Activated CD4-positive, alpha-beta memory T cell treated with anti-CD3 and anti-CD28 coated beads for 36 hours (primary cell): ENCODE data around the gene AJUBA. TPM values are rescaled to one million over a fixed set of nuclear protein-coding genes. Genes with fewer than 3 reads are reported as not detected.
"Not testable (repeated sequence)": the region's sequence is repeated elsewhere in the genome, so short reads cannot be mapped to it uniquely, and the experiment has no call there.

ENCODE experiments used
- CTCF ChIA-PET: fragments of 350-600 bp; sonication (Branson Sonifier 250); formaldehyde crosslinking; loops from one replicate; lab custom pipeline; 2021; ENCODE audit warnings: antibody characterized with exemption, inconsistent platforms; lab: Charles Lee
- POLR2A ChIA-PET: fragments of 350-600 bp; sonication (Branson Sonifier 250); formaldehyde crosslinking; loops from one replicate; lab custom pipeline; 2021; ENCODE audit warnings: antibody characterized with exemption; lab: Charles Lee
- DNase-seq: peaks from one replicate; pipeline ENCODE4 v3.0.0-alpha.2; 2020
- H3K27ac Mint-ChIP-seq: one replicate; pipeline ENCODE4 v1.8.0; 2021; ENCODE audit warnings: mixed read lengths
- H3K27me3 Mint-ChIP-seq: one replicate; pipeline ENCODE4 v1.8.0; 2021; ENCODE audit warnings: mixed read lengths
- H3K36me3 Mint-ChIP-seq: one replicate; pipeline ENCODE4 v1.8.0; 2021; ENCODE audit warnings: mixed read lengths
- H3K4me1 Mint-ChIP-seq: one replicate; pipeline ENCODE4 v1.8.0; 2021; ENCODE audit warnings: low read depth, mixed read lengths
- H3K4me3 Mint-ChIP-seq: one replicate; pipeline ENCODE4 v1.8.0; 2021; ENCODE audit warnings: mild to moderate bottlenecking, mixed read lengths
- H3K9me3 Mint-ChIP-seq: one replicate; pipeline ENCODE4 v1.8.0; 2021; ENCODE audit warnings: mixed read lengths
- intact Hi-C: fragments of 100-400 bp; cut with micrococcal nuclease; formaldehyde crosslinking; loops from one replicate; pipeline ENCODE4 v1.15.1; 2023
- total RNA-seq, 2 experiments: library from RNA; stranded (reverse); gene quantifications; one replicate each; pipeline ENCODE4 v1.2.3, GENCODE V29; 2021

Gene AJUBA
- total RNA-seq, 2 experiments from 2014 or later = 1.5 to 1.7 TPM

DNA sequence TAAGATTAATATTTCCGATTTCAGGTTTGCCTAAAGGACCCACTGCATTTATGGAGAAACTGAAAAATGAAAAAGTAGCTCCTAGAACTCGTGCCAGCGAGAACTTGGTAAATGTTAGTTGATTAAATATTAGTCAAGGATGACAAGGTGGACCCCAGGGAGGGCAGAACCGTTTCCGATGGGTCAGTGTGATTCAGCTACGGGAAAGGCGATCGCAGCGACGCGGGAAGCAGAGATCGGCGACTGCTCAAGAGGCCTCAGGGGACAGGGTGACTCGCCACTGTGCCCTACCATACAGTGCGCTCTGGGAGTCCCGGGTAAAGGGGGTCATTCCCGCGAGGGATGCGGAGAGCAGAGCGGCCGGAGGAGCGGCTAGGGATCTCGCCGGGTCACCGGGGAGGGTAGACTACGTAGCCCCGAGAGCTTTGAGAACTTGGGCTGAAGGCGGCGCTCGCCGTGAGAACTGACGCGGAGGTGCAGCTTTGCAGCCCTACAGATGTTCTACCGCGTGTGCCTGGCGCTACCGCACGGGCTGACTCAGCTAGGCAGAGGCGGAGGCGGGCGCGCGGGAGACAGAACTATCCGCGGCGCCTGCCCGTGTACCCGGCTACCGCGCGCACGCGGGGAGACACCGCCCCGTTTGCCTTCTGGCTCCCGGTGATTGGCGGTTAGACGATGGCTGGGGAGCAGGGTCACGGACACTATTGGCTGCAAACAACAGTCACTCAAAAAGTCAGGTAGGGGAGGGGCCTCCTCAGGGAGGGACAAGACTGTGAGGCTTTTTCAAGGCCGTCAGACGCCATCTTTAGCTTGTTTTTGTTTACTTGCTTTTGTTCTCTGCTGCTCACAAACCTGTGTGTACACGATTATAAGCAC, 24.4 kb upstream of the AJUBA start:
- Mint-ChIP-seq H3K36me3 (peaks cover 2% of the 10 kb centered on the region), H3K4me3 (peak overlapping the region; percentile 94), H3K27ac (peak overlapping the region; percentile 96), H3K27me3 (no peaks in the 10 kb centered on the region), H3K4me1 (peaks cover 33% of the 10 kb centered on the region), H3K9me3 (no peaks in the 10 kb centered on the region)
- ChIA-PET CTCF (interaction anchor here (0.6 to 4.1 kb wide), 30 partner anchors 8 to 446 kb away, joined by 3 to 68 read pairs (median 4); partner anchors contain the start of genes ABHD4, AJUBA, CDH24 and PRMT5), POLR2A (interaction anchor here (0.5 to 2.5 kb wide), 20 partner anchors 8 to 321 kb away, joined by 3 to 37 read pairs (median 3); partner anchors contain the start of genes ACIN1, AJUBA, C14orf119 and HAUS4)
- DNase-seq = peak; percentile 99
- intact Hi-C loops = loop anchor here (1.0 kb wide), 5 partner anchors 22 to 89 kb away; partner anchors contain the start of genes ACIN1, C14orf119 and PRMT5

DNA sequence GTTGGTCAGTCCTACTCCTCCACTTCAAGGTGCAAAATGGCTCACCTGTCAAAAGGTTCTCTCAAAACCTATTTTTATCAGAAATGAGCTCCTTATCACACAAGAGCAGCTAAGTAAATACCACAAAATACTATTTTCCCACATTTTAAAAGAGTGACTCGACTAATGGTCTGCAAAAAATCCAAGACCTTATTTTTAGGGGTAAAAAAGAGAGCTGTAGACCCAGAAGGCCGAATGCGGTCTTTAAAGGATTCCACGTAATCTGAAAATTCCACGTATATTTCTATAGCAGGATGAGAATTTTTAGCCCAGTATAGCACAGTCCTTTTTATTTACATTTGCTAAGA, 23.8 kb upstream of the AJUBA start:
- no peak for DNase-seq
- Mint-ChIP-seq H3K4me3 (peak overlapping the region; percentile 94), H3K27ac (peak overlapping the region; percentile 96), H3K4me1 (peaks cover 33% of the 10 kb centered on the region), H3K36me3 (peaks cover 2% of the 10 kb centered on the region), H3K9me3 (no peaks in the 10 kb centered on the region), H3K27me3 (no peaks in the 10 kb centered on the region)
- CTCF ChIA-PET = interaction anchor here (0.6 to 4.1 kb wide), 19 partner anchors 10 to 446 kb away, joined by 3 to 68 read pairs (median 7); partner anchors contain the start of genes AJUBA, CDH24 and PRMT5
- POLR2A ChIA-PET = interaction anchor here (0.8 to 2.5 kb wide), 14 partner anchors 10 to 316 kb away, joined by 3 to 37 read pairs (median 4); partner anchors contain the start of genes ACIN1, C14orf119, HAUS4 and OXA1L
- intact Hi-C loops = no loop called here

DNA sequence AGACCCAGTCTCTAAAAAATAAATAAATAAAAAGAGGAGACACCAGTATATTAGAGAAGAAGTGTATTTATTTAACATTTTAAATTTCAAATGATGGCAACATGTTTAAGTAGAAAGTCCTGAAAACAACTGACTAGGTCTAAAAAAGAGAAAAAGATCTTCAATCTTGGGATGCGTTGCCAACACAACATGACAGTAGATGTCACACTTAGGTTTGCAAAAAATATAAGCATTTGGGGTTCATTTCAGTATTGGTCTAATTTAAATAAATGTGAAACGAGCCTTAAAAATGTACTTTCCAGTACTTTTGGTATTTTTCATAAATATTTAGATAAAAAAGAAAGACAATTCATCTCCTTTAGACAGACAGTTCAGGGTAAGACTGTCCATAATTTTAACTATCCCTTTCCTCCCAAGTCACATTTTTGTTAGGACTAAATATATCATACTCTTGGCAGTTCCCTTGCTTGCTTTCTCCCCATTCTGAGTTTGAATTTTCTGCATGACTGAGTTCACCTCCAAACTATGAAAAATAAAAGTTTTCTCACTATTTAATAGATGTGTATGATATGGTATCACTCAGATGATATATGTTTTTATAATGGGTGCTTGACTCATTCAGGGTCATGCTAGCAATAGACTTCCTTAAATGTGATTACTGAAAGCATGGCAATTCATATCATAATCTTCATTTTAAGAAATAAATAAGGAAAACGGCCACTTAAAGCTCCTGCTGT, 23.3 kb upstream of the AJUBA start:
- peaks cover 39% of the 10 kb centered on the region for H3K4me1 Mint-ChIP-seq
- CTCF ChIA-PET = interaction anchor here (0.7 to 4.1 kb wide), 15 partner anchors 10 to 445 kb away, joined by 3 to 68 read pairs (median 9); partner anchors contain the start of genes AJUBA, CDH24 and PRMT5

DNA sequence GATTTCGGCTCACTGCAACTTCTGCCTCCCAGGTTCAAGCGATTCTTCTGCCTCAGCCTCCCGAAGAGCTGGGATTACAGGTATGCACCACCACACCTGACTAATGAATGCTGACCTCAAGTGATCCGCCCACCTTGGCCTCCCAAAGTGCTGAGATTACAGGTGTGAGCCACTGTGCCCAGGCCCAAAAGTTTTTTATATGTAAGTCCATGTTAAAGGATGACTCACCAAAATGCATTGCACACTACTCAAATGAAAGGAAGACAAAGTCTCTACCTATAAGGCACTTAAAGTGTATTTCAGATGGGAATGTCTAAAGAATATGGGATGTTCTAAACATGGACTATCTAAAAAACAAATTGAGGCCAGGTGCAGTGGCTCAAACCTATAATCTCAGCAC, 21.9 kb upstream of the AJUBA start:
- intact Hi-C loops, H3K9me3 Mint-ChIP-seq, DNase-seq, H3K27ac Mint-ChIP-seq, POLR2A ChIA-PET, H3K4me3 Mint-ChIP-seq, H3K27me3 Mint-ChIP-seq, H3K36me3 Mint-ChIP-seq: not testable (repeated sequence)
- CTCF ChIA-PET = interaction anchor here (1.0 kb wide), 1 partner anchor 9 kb away, joined by 3 read pairs; no protein-coding TSS in a partner anchor
- peaks cover 35% of the 10 kb centered on the region for H3K4me1 Mint-ChIP-seq

More for the DNA sequence above, 23.3 kb upstream of the AJUBA start:
- H3K27me3 Mint-ChIP-seq = no peaks in the 10 kb centered on the region
- intact Hi-C loops = no loop called here
- H3K27ac Mint-ChIP-seq = peak overlapping the region; percentile 96
- DNase-seq = no peak
- POLR2A ChIA-PET = interaction anchor here (0.8 to 2.5 kb wide), 9 partner anchors 10 to 317 kb away, joined by 3 to 37 read pairs (median 5); partner anchors contain the start of genes HAUS4, OXA1L and PSMB5
- peak overlapping the region; percentile 94 for H3K4me3 Mint-ChIP-seq
- peaks cover 2% of the 10 kb centered on the region for H3K36me3 Mint-ChIP-seq
- H3K9me3 Mint-ChIP-seq = no peaks in the 10 kb centered on the region

DNA sequence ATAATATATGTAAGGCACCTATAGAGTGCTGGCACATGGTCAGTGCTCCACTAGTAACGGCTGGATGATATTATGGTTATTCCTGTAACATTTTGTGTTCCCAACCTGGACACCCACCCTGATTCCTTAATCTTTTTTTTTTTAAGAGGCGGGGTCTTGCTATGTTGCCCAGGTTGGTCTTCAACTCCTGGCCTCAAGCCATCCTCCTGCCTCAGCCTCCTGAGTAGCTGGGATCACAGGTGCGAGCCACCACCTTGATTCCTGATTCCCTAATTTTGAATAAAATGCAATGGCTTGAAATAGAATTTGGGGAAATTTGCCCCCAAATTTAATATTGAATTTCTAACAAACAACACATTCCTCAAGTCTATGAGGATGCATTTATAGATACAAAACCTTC, 20.2 kb upstream of the AJUBA start:
- H3K36me3 Mint-ChIP-seq = peaks cover 2% of the 10 kb centered on the region
- H3K4me3 Mint-ChIP-seq = no peak overlapping the region
- H3K4me1 Mint-ChIP-seq = peaks cover 24% of the 10 kb centered on the region
- ChIA-PET POLR2A (interaction anchor here (0.6 to 0.9 kb wide), 2 partner anchors 15 kb away, joined by 4 to 5 read pairs; no protein-coding TSS in a partner anchor), CTCF (interaction anchor here (1.7 kb wide), 1 partner anchor 66 kb away, joined by 6 read pairs; no protein-coding TSS in a partner anchor)
- no peaks in the 10 kb centered on the region for H3K9me3 Mint-ChIP-seq
- DNase-seq = no peak
- H3K27me3 Mint-ChIP-seq = no peaks in the 10 kb centered on the region
- no peak overlapping the region for H3K27ac Mint-ChIP-seq
- intact Hi-C loops = no loop called here

DNA sequence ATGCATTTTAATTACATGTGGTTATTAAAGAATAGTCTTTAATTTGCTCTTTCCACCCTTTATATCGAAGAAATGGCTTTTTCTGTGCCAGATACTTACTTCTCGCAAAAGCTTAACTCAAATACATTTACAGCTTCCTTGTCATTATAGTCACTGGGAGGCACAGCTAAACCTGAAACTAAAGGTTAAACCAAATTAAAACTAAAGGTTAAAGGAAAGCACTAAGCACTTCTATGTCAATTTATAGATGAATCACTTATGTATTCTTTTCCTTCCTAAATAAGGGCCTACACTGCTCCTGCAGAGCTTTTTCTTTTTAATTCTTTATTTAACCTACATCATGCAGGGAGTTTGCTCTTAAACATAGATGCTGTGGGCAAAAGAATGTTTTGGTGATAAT, 18.5 kb upstream of the AJUBA start:
- no peak for DNase-seq
- no peaks in the 10 kb centered on the region for H3K27me3 Mint-ChIP-seq
- POLR2A ChIA-PET = no interaction called here
- H3K27ac Mint-ChIP-seq = no peak overlapping the region
- no peaks in the 10 kb centered on the region for H3K36me3 Mint-ChIP-seq
- H3K4me3 Mint-ChIP-seq = no peak overlapping the region
- CTCF ChIA-PET = interaction anchor here (1.0 to 2.2 kb wide), 6 partner anchors 11 to 68 kb away, joined by 4 to 18 read pairs (median 5); partner anchors contain the start of genes AJUBA and CDH24
- peaks cover 12% of the 10 kb centered on the region for H3K4me1 Mint-ChIP-seq
- no peaks in the 10 kb centered on the region for H3K9me3 Mint-ChIP-seq
- intact Hi-C loops = no loop called here

DNA sequence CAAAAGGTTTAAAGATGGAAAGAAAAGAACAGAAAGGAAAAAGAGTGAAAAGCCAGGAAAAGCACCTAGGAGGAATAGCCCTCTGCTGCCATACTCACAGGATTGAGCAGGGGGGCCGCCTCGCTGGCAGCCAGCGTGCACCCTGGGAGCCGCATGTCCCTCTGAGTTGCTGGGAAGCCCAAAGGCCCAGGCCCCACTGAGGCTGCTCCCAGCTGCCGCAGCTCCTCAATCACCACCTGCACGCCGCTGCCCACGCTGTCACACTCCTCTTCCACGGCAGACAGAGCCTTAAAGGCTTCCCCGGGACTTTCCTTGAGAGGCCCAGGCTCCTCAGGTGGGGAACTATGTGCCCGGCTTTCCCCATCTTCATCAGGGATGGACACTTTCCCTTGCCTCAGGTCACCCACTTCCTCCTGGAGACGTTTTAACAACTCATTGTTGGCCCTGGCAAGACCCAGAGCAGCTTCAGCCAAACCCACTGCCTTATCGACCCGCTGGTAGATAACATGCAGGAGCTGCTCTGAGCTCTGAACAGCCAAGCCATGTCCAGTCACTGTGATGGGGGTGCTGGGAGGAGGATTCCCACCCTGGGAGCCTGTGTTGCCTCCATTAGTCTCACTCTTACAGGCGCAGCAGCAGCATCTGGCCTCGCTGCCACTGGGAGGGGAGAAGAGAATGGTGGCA, 16.1 kb upstream of the AJUBA start:
- Mint-ChIP-seq H3K27me3 (no peaks in the 10 kb centered on the region), H3K27ac (no peak overlapping the region), H3K9me3 (no peaks in the 10 kb centered on the region), H3K36me3 (no peaks in the 10 kb centered on the region), H3K4me1 (peaks cover 9% of the 10 kb centered on the region), H3K4me3 (no peak overlapping the region)
- no peak for DNase-seq
- intact Hi-C loops = no loop called here
- ChIA-PET CTCF (interaction anchor here (1.0 to 18.3 kb wide), 4 partner anchors 9 to 62 kb away, joined by 3 to 839 read pairs (median 17); partner anchors contain the start of genes AJUBA and CDH24), POLR2A (no interaction called here)

DNA sequence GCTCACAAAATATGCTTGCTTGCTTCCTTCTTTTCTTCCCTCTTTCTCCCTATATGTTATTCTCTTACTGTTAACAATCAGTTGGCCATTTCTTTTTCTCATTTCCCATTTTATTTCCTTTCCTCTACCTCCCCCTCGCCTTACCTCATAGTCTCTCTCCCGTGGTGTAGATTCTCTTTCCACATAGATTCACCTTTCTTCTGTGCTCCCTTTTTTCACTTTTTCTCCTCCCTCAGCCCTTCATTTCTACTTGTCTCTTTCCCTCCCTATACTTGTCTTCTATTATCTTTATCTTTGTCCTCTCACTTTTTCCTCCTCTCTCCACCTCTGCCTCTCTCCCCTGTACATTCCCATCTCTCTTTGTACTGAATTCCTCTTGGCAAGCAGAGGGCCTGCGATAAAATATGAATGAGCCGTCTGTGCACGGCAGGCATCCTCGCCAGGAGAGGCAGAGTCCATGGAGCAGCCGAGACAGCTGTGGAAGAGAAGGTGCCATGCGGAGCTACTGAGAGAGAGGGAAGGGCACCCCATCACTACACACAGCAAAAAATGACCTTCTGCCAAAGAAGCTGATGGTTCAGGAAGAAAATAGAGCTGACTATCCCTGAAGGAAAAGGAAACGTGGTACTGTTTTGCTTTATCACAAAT, 15.4 kb upstream of the AJUBA start:
- H3K36me3 Mint-ChIP-seq = no peaks in the 10 kb centered on the region
- no peak for DNase-seq
- no peak overlapping the region for H3K27ac Mint-ChIP-seq
- no peak overlapping the region for H3K4me3 Mint-ChIP-seq
- ChIA-PET POLR2A (no interaction called here), CTCF (interaction anchor here (1.0 to 18.3 kb wide), 4 partner anchors 10 to 62 kb away, joined by 4 to 839 read pairs (median 50); partner anchors contain the start of genes AJUBA and CDH24)
- no peaks in the 10 kb centered on the region for H3K27me3 Mint-ChIP-seq
- intact Hi-C loops = no loop called here
- peaks cover 9% of the 10 kb centered on the region for H3K4me1 Mint-ChIP-seq
- H3K9me3 Mint-ChIP-seq = no peaks in the 10 kb centered on the region

DNA sequence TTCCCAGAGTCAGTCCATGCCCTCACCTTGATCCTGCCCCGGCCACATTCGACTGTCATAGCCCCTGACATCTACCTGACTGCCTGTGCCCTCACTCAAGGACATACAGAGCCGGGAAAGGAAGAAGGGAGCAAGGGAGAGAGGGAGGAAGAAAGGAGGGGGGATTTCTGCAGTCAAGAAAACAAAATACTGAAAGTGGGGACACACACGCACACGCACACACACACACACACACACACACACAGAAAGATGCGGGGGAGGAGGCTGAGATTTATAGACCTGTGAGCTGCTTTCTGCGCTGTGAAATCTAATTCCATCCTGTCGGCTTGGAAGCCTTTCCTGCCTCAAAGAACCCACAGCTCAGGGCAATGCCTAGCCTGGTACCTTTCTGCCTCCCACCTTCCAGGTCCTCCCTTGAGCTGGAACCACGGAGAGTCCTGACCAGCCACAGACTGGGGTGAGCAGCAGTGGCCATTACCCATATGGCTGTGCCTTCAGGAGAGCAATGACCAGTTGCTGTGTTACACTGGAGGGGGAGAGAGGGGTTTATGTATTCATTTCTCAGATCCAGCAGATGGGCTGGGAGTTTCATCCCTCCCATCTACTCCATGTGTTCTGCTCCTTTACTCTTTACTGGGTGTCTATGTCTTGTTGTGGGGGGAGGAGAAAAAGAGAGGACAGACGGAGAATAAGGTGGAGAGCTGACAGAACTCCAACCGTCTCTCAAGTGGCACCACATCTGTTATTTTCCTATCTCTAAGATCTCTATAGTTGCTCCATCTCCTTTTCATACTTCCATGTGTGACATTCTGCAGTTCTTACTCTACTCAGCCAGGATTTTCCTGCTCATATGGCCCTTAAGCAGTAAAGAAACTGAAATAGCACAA, 14.7 kb upstream of the AJUBA start:
- POLR2A ChIA-PET = no interaction called here
- H3K27me3 Mint-ChIP-seq = no peaks in the 10 kb centered on the region
- CTCF ChIA-PET = interaction anchor here (0.7 to 18.3 kb wide), 6 partner anchors 10 to 63 kb away, joined by 3 to 839 read pairs (median 34); partner anchors contain the start of genes AJUBA and CDH24
- H3K36me3 Mint-ChIP-seq = no peaks in the 10 kb centered on the region
- no peak overlapping the region for H3K4me3 Mint-ChIP-seq
- peaks cover 9% of the 10 kb centered on the region for H3K4me1 Mint-ChIP-seq
- no peak for DNase-seq
- intact Hi-C loops = no loop called here
- H3K9me3 Mint-ChIP-seq = no peaks in the 10 kb centered on the region
- H3K27ac Mint-ChIP-seq = no peak overlapping the region
